Thyroid gland (tissue), 4 donors: ENCODE measurements around the gene COL23A1. TPM values are rescaled to one million over a fixed set of nuclear protein-coding genes. Genes with fewer than 3 reads are reported as not detected.
A peak's percentile ranks its signal among the peaks of the same experiment; 100 is the strongest.

Source experiments
- DNase-seq, 2 donors: peaks; one replicate each; pipeline ENCODE4 v3.0.0-alpha.2; 2019
- H3K27ac ChIP-seq, 3 donors: fragments of 200-600 bp; sonication (generic); 1 replicate in 2 of 3; 2 replicates in 1 of 3; pipeline ENCODE4 v1.5.1; 2016 to 2019; ENCODE audit warnings: mild to moderate bottlenecking in 1 of 3, moderate library complexity in 1 of 3
- H3K27me3 ChIP-seq: fragments of 200-600 bp; sonication (generic); one replicate; pipeline ENCODE4 v1.5.1; 2019
- H3K36me3 ChIP-seq, 2 donors: fragments of 200-600 bp; sonication (generic); one replicate each; pipeline ENCODE4 v1.5.1; 2016 to 2019
- H3K4me1 ChIP-seq, 2 donors: fragments of 200-600 bp; sonication (generic); one replicate each; pipeline ENCODE4 v1.5.1; 2017 to 2019
- H3K4me3 ChIP-seq, 3 donors: fragments of 200-600 bp; sonication (generic); replicated peaks in 1 of 3; 1 replicate in 2 of 3; 2 replicates in 1 of 3; pipeline ENCODE4 v1.5.1; 2016; ENCODE audit warnings: mild to moderate bottlenecking in 1 of 3
- H3K9me3 ChIP-seq: fragments of 200-600 bp; sonication (generic); one replicate; pipeline ENCODE4 v1.5.1; 2017
- POLR2A ChIP-seq, 2 donors: fragments of 450-650 bp; IDR thresholded peaks; one replicate each; pipeline ENCODE4 v1.6.1; 2017; ENCODE audit warnings: antibody characterized with exemption in 2 of 2, mild to moderate bottlenecking in 2 of 2, moderate library complexity in 1 of 2
- WGBS, 2 donors: methylation state at CpG; one replicate each; pipeline ENCODE4 v1.1.5; 2017; 5-methylcytosine and 5-hydroxymethylcytosine counted together
- intact Hi-C: fragments of 100-400 bp; cut with DNase I; formaldehyde crosslinking; loops from one replicate; pipeline ENCODE4 v1.15.1; 2023
- total RNA-seq, 4 donors: library from RNA; depleted of rRNA; stranded (reverse); fragments of >200 nt; gene quantifications; one replicate each; pipeline ENCODE4 v1.2.3, GENCODE V29; 2016
- TF ChIP-seq, protein P1 (sequence below), 6 experiments: fragments of 200-600 bp in 3 of 6; fragments of 450-650 bp in 3 of 6; sonication (generic) in 3 of 6; IDR thresholded peaks; one replicate each; pipeline ENCODE4 v1.5.1; 2016 to 2019; ENCODE audit warnings: antibody characterized with exemption in 6 of 6, mild to moderate bottlenecking in 2 of 6, inconsistent platforms in 1 of 6, moderate library complexity in 1 of 6

Gene COL23A1
- total RNA-seq, 4 donors from 2014 or later = 76.6 to 108 (median 95.7) TPM

DNA sequence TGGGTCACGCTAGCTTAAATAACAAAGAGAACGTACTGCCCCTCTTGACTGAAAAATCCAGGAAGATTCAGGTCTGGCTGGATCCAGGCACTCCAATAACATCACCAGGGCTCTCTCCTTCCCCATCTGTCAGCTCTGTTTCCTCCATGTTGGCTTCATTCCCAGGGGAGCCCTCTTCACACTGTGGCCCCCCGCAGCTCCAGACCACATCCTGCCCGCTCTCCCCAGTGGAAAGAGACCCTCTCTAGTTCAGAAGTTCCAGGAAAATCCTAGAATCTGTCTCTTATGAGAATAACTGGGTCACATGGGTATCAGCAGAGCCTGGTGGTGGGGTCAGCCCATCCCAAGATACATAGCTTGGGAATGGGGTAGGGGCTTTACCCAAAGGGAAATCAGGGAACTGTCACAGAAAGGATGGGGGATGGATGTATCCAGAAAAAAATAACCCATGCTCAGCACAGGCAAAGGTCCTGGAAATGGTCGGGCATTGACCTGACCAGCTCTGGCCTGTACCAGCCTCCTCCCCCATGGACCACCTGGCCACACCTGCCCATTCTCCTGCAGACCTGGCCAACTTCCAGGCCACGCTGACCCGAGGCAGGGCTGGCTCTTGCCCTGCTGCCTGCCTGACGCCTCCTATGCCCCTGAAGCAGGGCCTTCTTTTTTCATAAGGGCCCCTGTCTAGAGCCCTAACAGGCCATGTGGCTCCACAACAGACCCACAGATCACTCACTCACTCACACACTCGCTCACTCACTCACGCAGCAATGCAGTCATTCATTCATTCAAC is 65.9 kb downstream of the COL23A1 start:
- TF ChIP-seq, protein P1, sequence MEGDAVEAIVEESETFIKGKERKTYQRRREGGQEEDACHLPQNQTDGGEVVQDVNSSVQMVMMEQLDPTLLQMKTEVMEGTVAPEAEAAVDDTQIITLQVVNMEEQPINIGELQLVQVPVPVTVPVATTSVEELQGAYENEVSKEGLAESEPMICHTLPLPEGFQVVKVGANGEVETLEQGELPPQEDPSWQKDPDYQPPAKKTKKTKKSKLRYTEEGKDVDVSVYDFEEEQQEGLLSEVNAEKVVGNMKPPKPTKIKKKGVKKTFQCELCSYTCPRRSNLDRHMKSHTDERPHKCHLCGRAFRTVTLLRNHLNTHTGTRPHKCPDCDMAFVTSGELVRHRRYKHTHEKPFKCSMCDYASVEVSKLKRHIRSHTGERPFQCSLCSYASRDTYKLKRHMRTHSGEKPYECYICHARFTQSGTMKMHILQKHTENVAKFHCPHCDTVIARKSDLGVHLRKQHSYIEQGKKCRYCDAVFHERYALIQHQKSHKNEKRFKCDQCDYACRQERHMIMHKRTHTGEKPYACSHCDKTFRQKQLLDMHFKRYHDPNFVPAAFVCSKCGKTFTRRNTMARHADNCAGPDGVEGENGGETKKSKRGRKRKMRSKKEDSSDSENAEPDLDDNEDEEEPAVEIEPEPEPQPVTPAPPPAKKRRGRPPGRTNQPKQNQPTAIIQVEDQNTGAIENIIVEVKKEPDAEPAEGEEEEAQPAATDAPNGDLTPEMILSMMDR (IDR thresholded peaks at IDR 0.05) = no peak
- no peak for TF ChIP-seq POLR2A (IDR thresholded peaks at IDR 0.05)
- Histone ChIP-seq H3K9me3 (no peaks in the 10 kb centered on the region), H3K27me3 (no peaks in the 10 kb centered on the region), H3K27ac (no peak overlapping the region), H3K4me3 (no peak overlapping the region), H3K4me1 (peaks cover 5 to 25% of the 10 kb centered on the region in 2 donors), H3K36me3 (no peaks in the 10 kb centered on the region)
- WGBS, 2 donors = 79 to 81% methylated on average over 10 of the region's 10 CpGs
- intact Hi-C loops = no loop called here
- DNase-seq = peak in 1 of 2 donors; percentile 24

DNA sequence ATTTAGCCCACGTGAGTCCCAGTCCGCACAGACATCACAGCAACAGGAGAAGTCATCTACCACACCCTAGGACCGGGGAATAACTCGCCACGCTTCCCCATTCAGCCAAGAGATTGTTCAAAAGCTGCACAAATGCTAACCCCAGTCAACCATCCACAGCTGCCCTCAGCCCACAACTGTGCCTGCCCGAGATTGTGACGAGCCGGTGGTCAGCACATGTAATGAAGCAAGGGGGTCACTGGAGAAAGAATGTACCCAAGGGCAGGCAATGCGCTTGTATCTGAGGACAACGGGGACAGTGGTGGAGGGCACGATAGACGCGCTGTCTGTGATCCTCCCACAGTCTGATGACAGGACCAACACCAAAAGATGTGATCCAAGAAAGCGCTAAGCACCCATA is 67.8 kb downstream of the COL23A1 start:
- H3K4me3 ChIP-seq = no peak overlapping the region
- intact Hi-C loops = no loop called here
- WGBS, 2 donors = 96 to 97% methylated on average over 14 of the region's 14 CpGs
- no peak for DNase-seq
- no peaks in the 10 kb centered on the region for H3K9me3 ChIP-seq
- no peaks in the 10 kb centered on the region for H3K36me3 ChIP-seq
- H3K27ac ChIP-seq = no peak overlapping the region
- no peaks in the 10 kb centered on the region for H3K27me3 ChIP-seq
- H3K4me1 ChIP-seq = peaks cover 0 to 15% of the 10 kb centered on the region in 2 donors
- TF ChIP-seq, protein P1 (IDR thresholded peaks at IDR 0.05) = no peak
- no peak for TF ChIP-seq POLR2A (IDR thresholded peaks at IDR 0.05)

DNA sequence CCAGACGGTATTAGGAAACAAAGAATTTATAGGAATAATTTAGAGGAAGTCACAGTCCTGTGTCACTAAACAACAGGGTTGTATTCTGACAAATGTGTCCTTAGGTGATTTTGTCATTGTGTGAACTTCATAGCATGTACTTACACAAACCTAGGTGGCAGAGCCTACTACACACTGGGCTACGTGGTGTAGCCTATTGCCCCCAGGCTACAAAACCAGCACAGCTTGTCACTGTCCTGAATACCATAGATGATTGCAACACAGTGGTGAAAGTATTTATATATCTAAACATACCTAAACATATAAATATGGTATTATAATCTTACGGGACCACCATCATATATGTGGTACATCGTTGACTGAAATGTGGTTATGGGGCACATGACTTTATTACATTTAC is 69.3 kb downstream of the COL23A1 start:
- H3K9me3 ChIP-seq = no peaks in the 10 kb centered on the region
- H3K27ac ChIP-seq = no peak overlapping the region
- H3K27me3 ChIP-seq = no peaks in the 10 kb centered on the region
- intact Hi-C loops = no loop called here
- H3K4me1 ChIP-seq = peaks cover 0 to 2% of the 10 kb centered on the region in 2 donors
- no peaks in the 10 kb centered on the region for H3K36me3 ChIP-seq
- DNase-seq = no peak
- no peak overlapping the region for H3K4me3 ChIP-seq
- no peak for TF ChIP-seq POLR2A (IDR thresholded peaks at IDR 0.05)
- TF ChIP-seq, protein P1 (IDR thresholded peaks at IDR 0.05) = no peak
- WGBS, 2 donors = 95 to 96% methylated on average over 4 of the region's 4 CpGs

DNA sequence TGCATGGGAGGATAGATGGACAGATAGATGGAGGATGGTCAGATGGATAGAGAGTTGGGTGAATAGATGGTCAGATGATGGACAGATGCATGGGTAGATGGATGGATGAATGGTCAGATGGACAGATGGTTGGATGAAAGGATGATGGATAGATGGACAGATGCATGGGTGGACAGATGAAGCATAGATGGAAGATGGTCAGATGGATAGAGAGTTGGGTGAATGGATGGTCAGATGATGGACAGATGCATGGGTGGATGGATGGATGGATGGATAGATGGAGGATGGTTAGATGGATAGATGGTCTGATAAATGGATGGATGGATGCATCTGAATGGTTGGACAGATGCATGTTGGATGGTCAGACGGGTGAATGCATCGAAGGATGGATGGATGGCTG is 70.4 kb downstream of the COL23A1 start:
- no peaks in the 10 kb centered on the region for H3K36me3 ChIP-seq
- intact Hi-C loops = no loop called here
- no peaks in the 10 kb centered on the region for H3K27me3 ChIP-seq
- H3K9me3 ChIP-seq = no peaks in the 10 kb centered on the region
- H3K27ac ChIP-seq = no peak overlapping the region
- H3K4me1 ChIP-seq = no peaks in the 10 kb centered on the region
- DNase-seq = no peak
- H3K4me3 ChIP-seq = no peak overlapping the region
- TF ChIP-seq, protein P1 (IDR thresholded peaks at IDR 0.05) = no peak
- no peak for TF ChIP-seq POLR2A (IDR thresholded peaks at IDR 0.05)
- 94 to 98% methylated on average over 2 of the region's 2 CpGs for WGBS, 2 donors

DNA sequence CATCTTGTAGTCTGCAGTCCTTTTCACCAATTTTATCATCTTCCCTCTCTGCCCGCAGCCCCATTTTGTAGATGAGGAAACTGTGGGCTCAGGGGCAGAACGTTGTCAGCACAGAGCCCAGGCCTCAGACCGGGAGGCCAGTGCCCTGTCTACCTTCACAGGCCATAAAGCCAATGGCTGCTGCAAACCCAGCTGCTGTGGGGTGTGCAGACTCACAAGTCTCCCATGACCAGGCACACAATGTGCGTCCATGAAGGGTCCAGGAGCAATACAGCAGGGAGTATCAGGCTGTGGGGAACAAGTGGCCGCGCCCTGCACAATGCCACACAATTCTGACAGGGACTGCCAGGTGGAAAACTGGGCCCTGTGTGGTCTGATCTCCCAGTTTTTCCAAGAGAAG is 71.0 kb downstream of the COL23A1 start:
- no peak overlapping the region for H3K27ac ChIP-seq
- H3K4me1 ChIP-seq = no peaks in the 10 kb centered on the region
- no peak for TF ChIP-seq POLR2A (IDR thresholded peaks at IDR 0.05)
- TF ChIP-seq, protein P1 (IDR thresholded peaks at IDR 0.05) = no peak
- intact Hi-C loops = no loop called here
- H3K36me3 ChIP-seq = no peaks in the 10 kb centered on the region
- DNase-seq = no peak
- no peaks in the 10 kb centered on the region for H3K27me3 ChIP-seq
- 91 to 97% methylated on average over 6 of the region's 6 CpGs for WGBS, 2 donors
- no peak overlapping the region for H3K4me3 ChIP-seq
- no peaks in the 10 kb centered on the region for H3K9me3 ChIP-seq
